RKO (cell line): Measurements from ENCODE around the gene CFAP97D2.

ENCODE experiments used
- DNase-seq: peaks from one replicate; pipeline ENCODE4 v3.0.0-alpha.2; 2016; ENCODE audit warnings: low spot score

The CFAP97D2 gene

GRCh38 chr13:114199954-114200353 is 20.9 kb downstream of the CFAP97D2 start:
- no peak for DNase-seq

- no peak for DNase-seq
Measured at GRCh38 chr13:114200399-114200911, 21.4 kb downstream of the CFAP97D2 start.

- no peak for DNase-seq
Measured at GRCh38 chr13:114202581-114202980, 23.5 kb downstream of the CFAP97D2 start.

- DNase-seq, result no peak
Measured at GRCh38 chr13:114203536-114203935, 24.5 kb downstream of the CFAP97D2 start.

GRCh38 chr13:114204894-114205293 is 25.8 kb downstream of the CFAP97D2 start:
- no peak for DNase-seq

- no peak for DNase-seq
Measured at GRCh38 chr13:114208134-114208533, 29.1 kb downstream of the CFAP97D2 start.

- DNase-seq, result no peak
Measured at GRCh38 chr13:114211446-114212157, 32.5 kb downstream of the CFAP97D2 start.

- peak; percentile 71 for DNase-seq
Measured at GRCh38 chr13:114212158-114212495, 33.1 kb downstream of the CFAP97D2 start.

GRCh38 chr13:114213980-114214379 is 34.9 kb downstream of the CFAP97D2 start:
- DNase-seq, result no peak

- no peak for DNase-seq
Measured at GRCh38 chr13:114219392-114219791, 40.3 kb downstream of the CFAP97D2 start.

- no peak for DNase-seq
Measured at GRCh38 chr13:114222461-114222968, 43.5 kb downstream of the CFAP97D2 start.

GRCh38 chr13:114224201-114224600 is 45.1 kb downstream of the CFAP97D2 start:
- no peak for DNase-seq

GRCh38 chr13:114225610-114226009 is 46.6 kb downstream of the CFAP97D2 start:
- no peak for DNase-seq

- no peak for DNase-seq
Measured at GRCh38 chr13:114226088-114226487, 47.0 kb downstream of the CFAP97D2 start.

GRCh38 chr13:114226699-114227323 is 47.8 kb downstream of the CFAP97D2 start:
- peak; percentile 80 for DNase-seq

- DNase-seq, result no peak
Measured at GRCh38 chr13:114227528-114227927, 48.5 kb downstream of the CFAP97D2 start.

- DNase-seq, result no peak
Measured at GRCh38 chr13:114228176-114228575, 49.1 kb downstream of the CFAP97D2 start.

- DNase-seq, result no peak
Measured at GRCh38 chr13:114229506-114229905, 50.4 kb downstream of the CFAP97D2 start.

- no peak for DNase-seq
Measured at GRCh38 chr13:114230117-114230516, 51.1 kb downstream of the CFAP97D2 start.

GRCh38 chr13:114230575-114230974 is 51.5 kb downstream of the CFAP97D2 start:
- no peak for DNase-seq

- no peak for DNase-seq
Measured at GRCh38 chr13:114231886-114232285, 52.8 kb downstream of the CFAP97D2 start.

- no peak for DNase-seq
Measured at GRCh38 chr13:114234266-114234644, 55.2 kb downstream of the CFAP97D2 start.

- DNase-seq, result peak; percentile 95
Measured at GRCh38 chr13:114234645-114235421, 55.8 kb downstream of the CFAP97D2 start, which contains the start of gene CDC16. CDC16 (plus strand) TSS chr13:114234897; CDS start chr13:114235085, 188 bp downstream.
